B cell (primary cell): ENCODE results near the gene MBTPS1. TPM values are rescaled to one million over a fixed set of nuclear protein-coding genes. Genes with fewer than 3 reads are reported as not detected.

ENCODE experiments used
- ATAC-seq: fragments of 200-7000 bp; cut with Tn5 transposase; one replicate; pipeline ENCODE4 v1.10.0; 2021; ENCODE audit warnings: low read depth, mild to moderate bottlenecking, moderate number of reproducible peaks, moderate library complexity
- CTCF ChIA-PET: fragments of 350-600 bp; sonication (Branson Sonifier 250); formaldehyde crosslinking; loops from one replicate; lab custom pipeline; 2021; ENCODE audit warnings: antibody characterized with exemption, inconsistent platforms; lab: Charles Lee
- POLR2A ChIA-PET: fragments of 350-600 bp; sonication (Branson Sonifier 250); formaldehyde crosslinking; loops from one replicate; lab custom pipeline; 2021; ENCODE audit warnings: antibody characterized with exemption; lab: Charles Lee
- DNase-seq: peaks from one replicate; pipeline ENCODE4 v3.0.0; 2013
- H2AFZ ChIP-seq: 2 replicates; pipeline ENCODE4 v1.6.1; 2012; ENCODE audit warnings: mild to moderate bottlenecking, low read depth, low read length; ENCODE audit not compliant: insufficient read depth, poor library complexity, severe bottlenecking
- H3K27ac ChIP-seq, 2 donors: 1 replicate in 1 of 2; 2 replicates in 1 of 2; pipeline ENCODE4 v1.5.1; 2012 to 2013; ENCODE audit warnings: low read length in 2 of 2, mild to moderate bottlenecking in 2 of 2, moderate library complexity in 1 of 2
- H3K27me3 ChIP-seq, 4 experiments: fragments of 200-600 bp in 1 of 4; sonication (generic) in 1 of 4; replicated peaks in 1 of 4; 1 replicate in 2 of 4; 2 replicates in 2 of 4; pipeline versions ENCODE4 v1.6.1 to v1.7.0; 2013 to 2016; ENCODE audit warnings: low read length in 3 of 4, mild to moderate bottlenecking in 2 of 4, mixed read lengths in 1 of 4, moderate library complexity in 1 of 4; ENCODE audit not compliant: insufficient read depth in 4 of 4, control insufficient read depth in 3 of 4; ENCODE audit errors: control extremely low read depth in 1 of 4
- H3K36me3 ChIP-seq, 2 experiments: replicated peaks in 1 of 2; 1 replicate in 1 of 2; 2 replicates in 1 of 2; pipeline versions ENCODE4 v1.6.1 to v1.7.1; 2013; ENCODE audit warnings: low read length in 1 of 2; ENCODE audit not compliant: insufficient read depth in 2 of 2, control insufficient read depth in 1 of 2; ENCODE audit errors: control extremely low read depth in 1 of 2, extremely low read depth in 1 of 2
- H3K4me1 ChIP-seq, 2 donors: fragments of 200-600 bp in 1 of 2; sonication (generic) in 1 of 2; 1 replicate in 1 of 2; 2 replicates in 1 of 2; pipeline versions ENCODE4 v1.5.1 to v1.6.1; 2013 to 2017; ENCODE audit warnings: low read length in 2 of 2; ENCODE audit not compliant: control insufficient read depth in 2 of 2, insufficient read depth in 2 of 2
- H3K4me2 ChIP-seq: replicated peaks from 2 replicates; pipeline ENCODE3; 2012; ENCODE audit warnings: mild to moderate bottlenecking, low read depth, low read length; ENCODE audit not compliant: poor library complexity, severe bottlenecking
- H3K4me3 ChIP-seq, 5 experiments: fragments of 200-600 bp in 1 of 5; sonication (generic) in 1 of 5; 1 replicate in 3 of 5; 2 replicates in 2 of 5; pipeline versions ENCODE4 v1.5.1 to v1.7.0; 2011 to 2016; ENCODE audit warnings: low read length in 4 of 5, mild to moderate bottlenecking in 4 of 5, low read depth in 2 of 5, control low read depth in 1 of 5, moderate library complexity in 1 of 5; ENCODE audit not compliant: insufficient read depth in 1 of 5; ENCODE audit errors: control extremely low read depth in 1 of 5, extremely low read depth in 1 of 5
- H3K79me2 ChIP-seq: fragments of 200-600 bp; sonication (generic); one replicate; pipeline ENCODE4 v1.6.0; 2016; ENCODE audit warnings: low read length; ENCODE audit not compliant: control insufficient read depth, insufficient read depth
- H3K9ac ChIP-seq: fragments of 200-600 bp; sonication (generic); 2 replicates; pipeline ENCODE4 v1.6.1; 2017; ENCODE audit warnings: mild to moderate bottlenecking, low read length, moderate library complexity
- H3K9me3 ChIP-seq, 3 donors: one replicate each; pipeline versions ENCODE4 v1.6.1 to v1.7.1; 2013; ENCODE audit warnings: low read length in 2 of 3; ENCODE audit not compliant: control insufficient read depth in 2 of 3, insufficient read depth in 1 of 3; ENCODE audit errors: control extremely low read depth in 1 of 3
- H4K20me1 ChIP-seq: 2 replicates; pipeline ENCODE4 v1.6.0; 2012; ENCODE audit warnings: mild to moderate bottlenecking, low read length; ENCODE audit not compliant: insufficient read depth, control insufficient read depth, poor library complexity, severe bottlenecking
- H3K27ac Mint-ChIP-seq: one replicate; pipeline ENCODE4 v1.8.0; 2021; ENCODE audit warnings: mixed read lengths
- H3K27me3 Mint-ChIP-seq: one replicate; pipeline ENCODE4 v1.8.0; 2021; ENCODE audit warnings: mixed read lengths
- H3K4me1 Mint-ChIP-seq: one replicate; pipeline ENCODE4 v1.8.0; 2021; ENCODE audit warnings: mixed read lengths
- H3K4me3 Mint-ChIP-seq: one replicate; pipeline ENCODE4 v1.8.0; 2021; ENCODE audit warnings: mixed read lengths
- H3K9me3 Mint-ChIP-seq: one replicate; pipeline ENCODE4 v1.8.0; 2022; ENCODE audit warnings: mixed read lengths; ENCODE audit not compliant: insufficient read depth
- CTCF ChIP-seq: fragments of 200-600 bp; IDR thresholded peaks from one replicate; pipeline ENCODE4 v1.8.0; 2022; ENCODE audit warnings: antibody characterized with exemption, mild to moderate bottlenecking
- EZH2 ChIP-seq: IDR thresholded peaks from 2 replicates; pipeline ENCODE4 v1.6.1; 2012; ENCODE audit warnings: borderline replicate concordance, low read depth, mild to moderate bottlenecking, moderate library complexity, low read length; ENCODE audit not compliant: insufficient read depth, poor library complexity, severe bottlenecking
- WGBS: methylation state at CpG from one replicate; pipeline ENCODE4 v1.1.5; 2013; ENCODE audit warnings: missing lambda C conversion rate; ENCODE audit not compliant: insufficient coverage; 5-methylcytosine and 5-hydroxymethylcytosine counted together
- intact Hi-C: fragments of 100-400 bp; cut with micrococcal nuclease; formaldehyde crosslinking; loops from one replicate; pipeline ENCODE4 v1.10.0; 2022
- polyA plus RNA-seq: library from polyadenylated mRNA; depleted of rRNA; stranded (reverse); fragments of >200 nt; gene quantifications from 2 replicates; pipeline ENCODE4 v1.2.3, GENCODE V29; 2012
- total RNA-seq, 2 donors: library from RNA; stranded (reverse); fragments of 120-200 nt in 1 of 2; gene quantifications; 1 replicate in 1 of 2; 2 replicates in 1 of 2; pipeline versions ENCODE4 v1.2.3 to v1.2.4, GENCODE V29; 2013 to 2022

The MBTPS1 gene
- total and polyA plus RNA-seq, 2 donors (not counting 1 experiment from before 2014, with no cell fraction given) = 85.9 to 120 TPM

GRCh38 chr16:84055366-84055765, 61.4 kb downstream of the MBTPS1 start:
- Mint-ChIP-seq H3K9me3 (no peaks in the 10 kb centered on the region), H3K27ac (no peak overlapping the region), H3K27me3 (no peaks in the 10 kb centered on the region), H3K4me3 (no peak overlapping the region), H3K4me1 (no peaks in the 10 kb centered on the region)
- ATAC-seq (no peak), DNase-seq (no peak)
- intact Hi-C loops = no loop called here
- Histone ChIP-seq H3K4me1 (no peaks in the 10 kb centered on the region), H3K9me3 (no peaks in the 10 kb centered on the region), H3K4me3 (no peak overlapping the region), H3K36me3 (peaks cover 5 to 85% of the 10 kb centered on the region in 2 experiments), H3K79me2 (no peaks in the 10 kb centered on the region), H4K20me1 (no peaks in the 10 kb centered on the region), H3K4me2 (no peak overlapping the region), H3K9ac (no peak overlapping the region), H3K27ac (no peak overlapping the region), H2AFZ (no peak overlapping the region), H3K27me3 (no peaks in the 10 kb centered on the region)
- ChIA-PET POLR2A (no interaction called here), CTCF (no interaction called here)
- no peak for TF ChIP-seq EZH2
- no peak for TF ChIP-seq CTCF
- 98% methylated on average over 5 of the region's 5 CpGs for WGBS

- Histone ChIP-seq H3K9me3 (no peaks in the 10 kb centered on the region), H3K4me3 (no peak overlapping the region), H3K79me2 (no peaks in the 10 kb centered on the region), H3K27me3 (no peaks in the 10 kb centered on the region), H3K36me3 (peaks cover 9 to 85% of the 10 kb centered on the region in 2 experiments), H2AFZ (no peak overlapping the region), H4K20me1 (no peaks in the 10 kb centered on the region), H3K27ac (no peak overlapping the region), H3K9ac (no peak overlapping the region), H3K4me2 (no peak overlapping the region), H3K4me1 (no peaks in the 10 kb centered on the region)
- TF ChIP-seq EZH2 (no peak), CTCF (no peak)
- ChIA-PET CTCF (no interaction called here), POLR2A (no interaction called here)
- Mint-ChIP-seq H3K4me3 (no peak overlapping the region), H3K27ac (no peak overlapping the region), H3K4me1 (no peaks in the 10 kb centered on the region), H3K9me3 (no peaks in the 10 kb centered on the region), H3K27me3 (no peaks in the 10 kb centered on the region)
- 93% methylated on average over 13 of the region's 13 CpGs for WGBS
- intact Hi-C loops = no loop called here
- no peak for DNase-seq
- no peak for ATAC-seq
Observed at GRCh38 chr16:84054916-84055315, 61.8 kb downstream of the MBTPS1 start.
